K562 (cell line): Measurements from ENCODE around the gene FBXW9. TPM values are rescaled to one million over a fixed set of nuclear protein-coding genes. Genes with fewer than 3 reads are reported as not detected.

Experiments
- ATAC-seq: fragments of 200-7000 bp; cut with Tn5 transposase; 3 replicates; pipeline ENCODE4 v1.9.1; 2020; ENCODE audit warnings: moderate library complexity
- BruUV-seq: library from RNA; stranded (reverse); fragments of 400-500 nt; replicated peaks from 2 replicates; lab custom pipeline; 2021; lab: Mats Ljungman, UMichigan
- CTCF ChIA-PET: fragments of 300-600 bp; formaldehyde crosslinking; extraction: SDS; loops from one replicate; lab custom pipeline; 2021; ENCODE audit warnings: low intra/inter-chr PET ratio; lab: Yijun Ruan, JAX
- POLR2A ChIA-PET: fragments of 300-600, 350-650 bp; sonication (Branson Sonifier 250); formaldehyde crosslinking; extraction: SDS; loops from one replicate; lab custom pipeline; 2021; ENCODE audit warnings: antibody characterized with exemption, inconsistent platforms; lab: Yijun Ruan, JAX
- DNase-seq, 4 experiments: peaks; one replicate each; pipeline versions ENCODE4 v3.0.0 to v3.0.0-alpha.2; 2011 to 2018; ENCODE audit warnings: low spot score in 3 of 4, mixed read lengths in 3 of 4; ENCODE audit errors: extremely low read depth in 1 of 4
- FAIRE-seq: peaks from 2 replicates; lab custom pipeline; 2011; peaks lifted over from hg19 to GRCh38; lab: Jason Lieb, UNC
- H2AFZ ChIP-seq: 2 replicates; pipeline ENCODE4 v1.6.0; 2011; ENCODE audit warnings: low read depth, low read length, control low read depth, inconsistent platforms
- H3K27ac ChIP-seq: fragments of 200-600 bp; 3 replicates; pipeline ENCODE4 v1.8.0; 2011; ENCODE audit warnings: low read depth, mild to moderate bottlenecking, control low read depth, inconsistent platforms, low read length, moderate library complexity, mixed read lengths; ENCODE audit errors: extremely low read depth
- H3K27me3 ChIP-seq, 2 experiments: fragments of 300-600 bp in 1 of 2; 2 replicates in 1 of 2; 3 replicates in 1 of 2; pipeline versions ENCODE4 v1.6.0 to v1.8.0; 2011; ENCODE audit warnings: inconsistent platforms in 2 of 2, low read length in 2 of 2, mild to moderate bottlenecking in 1 of 2, mixed read lengths in 1 of 2, moderate library complexity in 1 of 2; ENCODE audit not compliant: control insufficient read depth in 2 of 2, insufficient read depth in 2 of 2
- H3K36me3 ChIP-seq: fragments of 300-600 bp; 3 replicates; pipeline ENCODE4 v1.8.0; 2011; ENCODE audit warnings: mild to moderate bottlenecking, low read length, inconsistent platforms; ENCODE audit not compliant: control insufficient read depth, insufficient read depth
- H3K4me1 ChIP-seq, 2 experiments: fragments of 200-600 bp in 1 of 2; replicated peaks in 1 of 2; 2 replicates in 1 of 2; 3 replicates in 1 of 2; pipeline versions ENCODE4 v1.5.1 to v1.8.0; 2011; ENCODE audit warnings: inconsistent platforms in 2 of 2, low read length in 2 of 2, mild to moderate bottlenecking in 1 of 2, mixed read lengths in 1 of 2, moderate library complexity in 1 of 2; ENCODE audit not compliant: control insufficient read depth in 2 of 2, insufficient read depth in 2 of 2
- H3K4me2 ChIP-seq: 2 replicates; pipeline ENCODE4 v1.6.1; 2011; ENCODE audit warnings: low read length, control low read depth, inconsistent platforms, mixed read lengths; ENCODE audit not compliant: insufficient read depth
- H3K4me3 ChIP-seq: fragments of 200-600 bp; sonication (generic), shearing (Covaris generic); 2 replicates; pipeline ENCODE4 v1.5.1; 2016; ENCODE audit warnings: control low read depth, inconsistent platforms
- H3K79me2 ChIP-seq: fragments of 200-600 bp; 3 replicates; pipeline ENCODE4 v1.8.0; 2011; ENCODE audit warnings: low read length, inconsistent platforms; ENCODE audit not compliant: control insufficient read depth, insufficient read depth
- H3K9ac ChIP-seq, 2 experiments: 2 replicates each; pipeline versions ENCODE4 v1.6.0 to v1.6.1; 2011; ENCODE audit warnings: low read depth in 2 of 2, low read length in 2 of 2, control low read depth in 1 of 2, inconsistent platforms in 1 of 2, mild to moderate bottlenecking in 1 of 2, mixed read lengths in 1 of 2; ENCODE audit not compliant: insufficient read depth in 1 of 2
- H3K9me1 ChIP-seq: one replicate; pipeline ENCODE4 v1.6.0; 2011; ENCODE audit warnings: inconsistent platforms, mild to moderate bottlenecking, low read length, moderate library complexity; ENCODE audit not compliant: control insufficient read depth, insufficient read depth
- H3K9me3 ChIP-seq: replicated peaks from 2 replicates; pipeline ENCODE4 v1.5.1; 2011; ENCODE audit warnings: low read depth, low read length, inconsistent platforms; ENCODE audit not compliant: control insufficient read depth, insufficient read depth
- H4K20me1 ChIP-seq: replicated peaks from 2 replicates; pipeline ENCODE4 v1.6.1; 2011; ENCODE audit warnings: low read length, inconsistent platforms, mixed read lengths; ENCODE audit not compliant: control insufficient read depth, insufficient read depth
- ARHGAP35 ChIP-seq: fragments of 450-650 bp; IDR thresholded peaks from 2 replicates; pipeline ENCODE4 v1.6.1; 2018; ENCODE audit not compliant: partially characterized antibody
- CHAMP1 ChIP-seq: fragments of 450-650 bp; IDR thresholded peaks from 2 replicates; pipeline ENCODE4 v1.6.1; 2016; ENCODE audit warnings: mild to moderate bottlenecking
- CHCHD3 ChIP-seq: fragments of 250-450 bp; sonication (Bioruptor Pico); IDR thresholded peaks from 2 replicates; pipeline ENCODE4 v2.1.2; 2022; ENCODE audit warnings: mild to moderate bottlenecking
- HDAC8 ChIP-seq: fragments of 450-650 bp; IDR thresholded peaks from 2 replicates; pipeline ENCODE4 v1.6.1; 2016; ENCODE audit warnings: mild to moderate bottlenecking, missing genetic modification characterization, moderate library complexity, missing compliant biosample characterization
- HIVEP1 ChIP-seq: fragments of 250-450 bp; sonication (Bioruptor Pico); IDR thresholded peaks from 2 replicates; pipeline ENCODE4 v1.4.0; 2020; ENCODE audit warnings: mild to moderate bottlenecking
- MCM7 ChIP-seq, 2 experiments: fragments of 450-650 bp; IDR thresholded peaks; 2 replicates each; pipeline ENCODE4 v1.6.1; 2016 to 2018
- MEF2D ChIP-seq: conservative IDR thresholded peaks from 2 replicates; pipeline ENCODE4 v1.6.1; 2016; ENCODE audit warnings: low read depth, missing genetic modification characterization, missing compliant biosample characterization
- PBX2 ChIP-seq, 2 experiments: IDR thresholded peaks in 1 of 2; conservative IDR thresholded peaks in 1 of 2; 2 replicates each; pipeline ENCODE4 v1.6.1; 2016; ENCODE audit warnings: low read depth in 2 of 2, mild to moderate bottlenecking in 1 of 2, missing compliant biosample characterization in 1 of 2, missing genetic modification characterization in 1 of 2, moderate library complexity in 1 of 2
- PKNOX1 ChIP-seq: fragments of 450-650 bp; IDR thresholded peaks from 2 replicates; pipeline ENCODE4 v1.6.1; 2016
- RBM34 ChIP-seq: fragments of 200-400 bp; formaldehyde crosslinking; IDR thresholded peaks from 2 replicates; pipeline ENCODE4 v1.6.1; 2018; ENCODE audit warnings: low read length, borderline replicate concordance; ENCODE audit not compliant: insufficient read depth
- RUNX1 ChIP-seq: sonication (generic); IDR thresholded peaks from 2 replicates; pipeline ENCODE4 v1.6.1; 2016; ENCODE audit warnings: antibody characterized with exemption, low read depth
- SAFB2 ChIP-seq: fragments of 200-400 bp; formaldehyde crosslinking; IDR thresholded peaks from 2 replicates; pipeline ENCODE4 v1.6.1; 2018; ENCODE audit warnings: borderline replicate concordance, low read length, low read depth, moderate library complexity; ENCODE audit not compliant: severe bottlenecking
- SIN3B ChIP-seq: fragments of 450-650 bp; IDR thresholded peaks from 2 replicates; pipeline ENCODE4 v1.6.1; 2017; ENCODE audit warnings: low read depth, mild to moderate bottlenecking, moderate library complexity
- ZNF408 ChIP-seq: fragments of 250-450 bp; sonication (Bioruptor Pico); IDR thresholded peaks from 2 replicates; pipeline ENCODE4 v1.4.0; 2020; ENCODE audit warnings: low read depth, mild to moderate bottlenecking, moderate library complexity
- ZNF696 ChIP-seq: fragments of 250-450 bp; sonication (Bioruptor Pico); conservative IDR thresholded peaks from 2 replicates; pipeline ENCODE4 v1.4.0; 2020; ENCODE audit warnings: mild to moderate bottlenecking, moderate library complexity
- WGBS: fragments of 100-300 bp; shearing (Covaris generic); methylation state at CpG from one replicate; pipeline ENCODE4 v1.1.6; 2016; ENCODE audit warnings: low coverage, mixed read lengths; ENCODE audit not compliant: insufficient coverage; ENCODE audit errors: missing lambda C conversion rate; 5-methylcytosine and 5-hydroxymethylcytosine counted together
- in situ Hi-C: fragments of 300-500 bp; cut with MboI; formaldehyde crosslinking; loops from 4 replicates; pipeline ENCODE4 v1.15.0; 2018; ENCODE audit warnings: inconsistent platforms, mixed read lengths
- intact Hi-C: fragments of 100-400 bp; cut with micrococcal nuclease; formaldehyde crosslinking; loops from 2 replicates; pipeline ENCODE4 v1.14.2; 2022
- polyA plus RNA-seq, 8 experiments: library from polyadenylated mRNA; depleted of rRNA in 4 of 8; stranded (reverse) in 5 of 8; unstranded in 3 of 8; fragments of >200 nt; fragmentation: Nextera tagmentation in 2 of 8; fragmentation: Illumina TruSeq in 1 of 8; extraction: Ambion mirVana in 2 of 8; extraction: Trizol in 1 of 8; gene quantifications; 2 replicates each; pipeline versions ENCODE4 v1.2.1 to v1.2.3, GENCODE V29; 2011 to 2014; ENCODE audit warnings: inconsistent platforms in 1 of 8, missing spikeins in 1 of 8
- total RNA-seq, 7 experiments: library from RNA; depleted of rRNA in 6 of 7; stranded (reverse); fragments of >200 nt in 6 of 7; fragmentation: Illumina TruSeq in 2 of 7; extraction: Trizol in 2 of 7; gene quantifications; 2 replicates each; pipeline versions ENCODE4 v1.2.1 to v1.2.3, GENCODE V29; 2011 to 2021; ENCODE audit warnings: low replicate concordance in 1 of 7

FBXW9 gene
- total and polyA plus RNA-seq, 9 of the 15 experiments (the other 6 are each of a cell fraction or from before 2014, with no cell fraction given), result 0.23 to 21.7 (median 6.2) TPM

GRCh38 chr19:12685831-12686230 lies 10.6 kb downstream of the FBXW9 start:
- WGBS, result 60% methylated on average over 3 of the region's 3 CpGs
- Histone ChIP-seq H3K27ac (no peak overlapping the region), H3K36me3 (peaks cover 28% of the 10 kb centered on the region; the same call in 1 of the 3 replicates), H3K9me1 (no peaks in the 10 kb centered on the region), H3K9ac (no peak overlapping the region), H3K9me3 (no peaks in the 10 kb centered on the region), H3K4me2 (no peak overlapping the region), H4K20me1 (no peaks in the 10 kb centered on the region), H2AFZ (no peak overlapping the region), H3K27me3 (no peaks in the 10 kb centered on the region), H3K79me2 (0 out of 3 replicates have a peak, but pooled peaks cover 2% of the 10 kb centered on the region), H3K4me1 (peaks cover 0 to 38% of the 10 kb centered on the region in 2 experiments; a peak in 2 of 5 replicates), H3K4me3 (no peak overlapping the region)
- no peak for DNase-seq
- BruUV-seq, result no TSS peak
- in situ Hi-C loops (no loop called here), intact Hi-C loops (no loop called here)
- no peak for ATAC-seq
- FAIRE-seq, result no peak
- ChIA-PET CTCF (no interaction called here), POLR2A (interaction anchor here (0.6 to 4.3 kb wide), 4 partner anchors 9 to 107 kb away, joined by 4 to 21 read pairs (median 5); partner anchors contain the start of gene FBXW9)
- TF ChIP-seq ZNF408 (CRISPR knock-in tag), result no peak
- TF ChIP-seq SIN3B, result no peak
- no peak for TF ChIP-seq RBM34
- TF ChIP-seq MCM7 (IDR thresholded peaks at IDR 0.05), result no peak
- TF ChIP-seq PBX2 (CRISPR knock-in tag; IDR thresholded peaks at IDR 0.05; ENCODE audit: low read depth), result no peak
- 0 out of 2 replicates have a peak, but pooled peaks have one; percentile 27 for TF ChIP-seq PBX2 (tag; conservative IDR thresholded peaks at IDR 0.05; ENCODE audit: low read depth)
- no peak for TF ChIP-seq CHCHD3 (CRISPR knock-in tag)
- no peak for TF ChIP-seq ZNF696 (CRISPR knock-in tag)
- TF ChIP-seq MEF2D (tag), result no peak
- TF ChIP-seq HIVEP1 (CRISPR knock-in tag), result no peak
- no peak for TF ChIP-seq SAFB2
- no peak for TF ChIP-seq HDAC8
- TF ChIP-seq ARHGAP35, result no peak
- no peak for TF ChIP-seq RUNX1
- peak; percentile 68 for TF ChIP-seq PKNOX1
- no peak for TF ChIP-seq CHAMP1
